Tibial nerve (tissue), 4 donors: ENCODE measurements around the gene NPLOC4.

ENCODE experiments used
- CTCF ChIP-seq, 5 experiments: fragments of 200-600 bp in 3 of 5; fragments of 450-650 bp in 2 of 5; sonication (generic) in 3 of 5; IDR thresholded peaks; one replicate each; pipeline ENCODE4 v1.5.1; 2016 to 2019; ENCODE audit warnings: antibody characterized with exemption in 5 of 5, mild to moderate bottlenecking in 3 of 5, moderate library complexity in 2 of 5
- EP300 ChIP-seq, 2 donors: sonication (generic); formaldehyde crosslinking; IDR thresholded peaks; one replicate each; pipeline ENCODE4 v1.6.1; 2017; ENCODE audit warnings: antibody characterized with exemption in 2 of 2, mild to moderate bottlenecking in 1 of 2
- POLR2A ChIP-seq, 2 donors: fragments of 450-650 bp; IDR thresholded peaks; one replicate each; pipeline ENCODE4 v1.6.1; 2017; ENCODE audit warnings: antibody characterized with exemption in 2 of 2, mild to moderate bottlenecking in 2 of 2, moderate library complexity in 2 of 2

- TF ChIP-seq CTCF (IDR thresholded peaks at IDR 0.05) (no peak), POLR2A (IDR thresholded peaks at IDR 0.05) (no peak), EP300 (IDR thresholded peaks at IDR 0.05) (no peak)
Measured at GRCh38 chr17:81665205-81666091, 28.5 kb upstream of the NPLOC4 start.
